Peyer's patch (tissue), 4 donors: ENCODE results near the gene CALHM3. TPM values are rescaled to one million over a fixed set of nuclear protein-coding genes. Genes with fewer than 3 reads are reported as not detected.
"Not testable (repeated sequence)": the region's sequence is repeated elsewhere in the genome, so short reads cannot be mapped to it uniquely, and the experiment has no call there.

Source experiments
- DNase-seq, 3 donors: peaks; one replicate each; pipeline ENCODE4 v3.0.0-alpha.2; 2017 to 2019
- H3K27ac ChIP-seq, 4 donors: fragments of 200-600 bp; sonication (generic); one replicate each; pipeline ENCODE4 v1.5.1; 2016 to 2019
- H3K27me3 ChIP-seq, 2 donors: fragments of 200-600 bp; sonication (generic); one replicate each; pipeline ENCODE4 v1.5.1; 2019
- H3K36me3 ChIP-seq, 3 donors: fragments of 200-600 bp; sonication (generic); one replicate each; pipeline ENCODE4 v1.5.1; 2016 to 2019
- H3K4me1 ChIP-seq, 4 donors: fragments of 200-600 bp; sonication (generic); one replicate each; pipeline ENCODE4 v1.5.1; 2016 to 2019
- H3K4me3 ChIP-seq, 4 donors: fragments of 200-600 bp; sonication (generic); 1 replicate in 3 of 4; 2 replicates in 1 of 4; pipeline ENCODE4 v1.5.1; 2016 to 2019; ENCODE audit warnings: mild to moderate bottlenecking in 1 of 4
- H3K9me3 ChIP-seq, 4 donors: fragments of 200-600 bp; sonication (generic); one replicate each; pipeline ENCODE4 v1.5.1; 2016 to 2019; ENCODE audit warnings: mild to moderate bottlenecking in 1 of 4
- CTCF ChIP-seq, 6 experiments: fragments of 450-650 bp in 4 of 6; fragments of 200-600 bp in 2 of 6; sonication (generic) in 1 of 6; IDR thresholded peaks; one replicate each; pipeline ENCODE4 v1.5.1; 2017 to 2019; ENCODE audit warnings: antibody characterized with exemption in 6 of 6, mild to moderate bottlenecking in 3 of 6, moderate library complexity in 1 of 6
- POLR2A ChIP-seq, 2 donors: fragments of 450-650 bp; IDR thresholded peaks; one replicate each; pipeline ENCODE4 v1.5.1; 2017; ENCODE audit warnings: antibody characterized with exemption in 2 of 2, mild to moderate bottlenecking in 2 of 2, moderate library complexity in 2 of 2
- total RNA-seq, 4 donors: library from RNA; depleted of rRNA; stranded (reverse); fragments of >200 nt; gene quantifications; one replicate each; pipeline ENCODE4 v1.1.0, GENCODE V29; 2016

Gene CALHM3
- total RNA-seq, 4 donors from 2014 or later: not detected

- no peak for TF ChIP-seq POLR2A (IDR thresholded peaks at IDR 0.05)
- no peak for TF ChIP-seq CTCF (IDR thresholded peaks at IDR 0.05)
- DNase-seq: peak in 1 of 3 donors; percentile 35
- Histone ChIP-seq H3K4me3 (no peak overlapping the region), H3K4me1 (peaks cover 0 to 29% (median 2%) of the 10 kb centered on the region in 4 donors), H3K9me3 (no peaks in the 10 kb centered on the region), H3K27ac (no peak overlapping the region), H3K36me3 (no peaks in the 10 kb centered on the region), H3K27me3 (no peaks in the 10 kb centered on the region)
Observed at GRCh38 chr10:103510791-103511752, 32.0 kb upstream of the CALHM3 start.

DNA sequence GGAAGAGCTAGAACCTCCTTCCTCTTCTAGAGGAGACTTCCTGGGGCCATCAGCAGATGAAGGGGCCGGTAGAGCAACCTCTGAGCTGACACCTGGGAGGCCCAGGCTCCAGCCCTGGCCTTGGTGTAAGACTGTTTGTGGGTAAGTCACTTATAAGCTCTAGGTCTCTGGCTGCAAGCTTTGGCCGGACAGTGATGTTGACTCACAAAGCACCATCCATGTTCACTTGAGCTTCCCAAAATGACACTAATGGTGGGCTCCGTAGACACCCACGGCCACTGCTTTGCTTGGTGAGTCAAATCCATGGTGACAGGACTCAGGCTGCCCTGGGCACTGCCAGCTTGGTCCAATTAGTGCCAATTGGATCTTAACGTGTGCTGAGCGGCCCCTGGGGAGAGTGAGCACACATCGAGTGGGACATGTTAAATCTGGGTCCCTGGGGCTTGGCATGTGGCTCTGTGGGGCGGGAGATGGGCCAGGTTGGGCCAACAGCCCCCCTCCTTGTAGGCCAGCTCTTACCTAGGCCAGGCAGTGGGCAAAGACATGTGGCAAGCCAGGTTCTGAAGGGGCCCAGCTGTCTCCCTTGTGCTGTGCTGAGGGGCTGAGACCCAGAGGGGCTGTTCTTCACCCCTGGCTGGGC is 31.1 kb upstream of the CALHM3 start:
- H3K9me3 ChIP-seq: no peaks in the 10 kb centered on the region
- no peaks in the 10 kb centered on the region for H3K27me3 ChIP-seq
- peak in 1 of 3 donors; percentile 35 for DNase-seq
- no peak overlapping the region for H3K4me3 ChIP-seq
- H3K36me3 ChIP-seq: no peaks in the 10 kb centered on the region
- no peak overlapping the region for H3K27ac ChIP-seq
- H3K4me1 ChIP-seq: peaks cover 0 to 26% (median 2%) of the 10 kb centered on the region in 4 donors
- TF ChIP-seq POLR2A (IDR thresholded peaks at IDR 0.05) (no peak), CTCF (IDR thresholded peaks at IDR 0.05) (no peak)

- no peak for TF ChIP-seq POLR2A (IDR thresholded peaks at IDR 0.05)
- TF ChIP-seq CTCF (IDR thresholded peaks at IDR 0.05): no peak
- no peaks in the 10 kb centered on the region for H3K36me3 ChIP-seq
- H3K4me1 ChIP-seq: peaks cover 0 to 2% (median 0%) of the 10 kb centered on the region in 4 donors
- peak in 1 of 3 donors; percentile 48 for DNase-seq
- H3K27me3 ChIP-seq: no peaks in the 10 kb centered on the region
- H3K9me3 ChIP-seq: no peaks in the 10 kb centered on the region
- H3K4me3 ChIP-seq: no peak overlapping the region
- peak overlapping the region in 1 of 4 donors; percentile 53 for H3K27ac ChIP-seq
Observed at GRCh38 chr10:103507235-103508191, 28.5 kb upstream of the CALHM3 start.

- Histone ChIP-seq H3K27me3 (no peaks in the 10 kb centered on the region), H3K4me3 (no peak overlapping the region), H3K27ac (no peak overlapping the region), H3K36me3 (no peaks in the 10 kb centered on the region), H3K9me3 (no peaks in the 10 kb centered on the region), H3K4me1 (no peaks in the 10 kb centered on the region)
- peak in 1 of 3 donors; percentile 34 for DNase-seq
- TF ChIP-seq CTCF (IDR thresholded peaks at IDR 0.05) (no peak), POLR2A (IDR thresholded peaks at IDR 0.05) (no peak)
Observed at GRCh38 chr10:103506061-103506460, 27.0 kb upstream of the CALHM3 start.

GRCh38 chr10:103504181-103504783 is 25.2 kb upstream of the CALHM3 start:
- Histone ChIP-seq H3K4me1 (no peaks in the 10 kb centered on the region), H3K9me3 (no peaks in the 10 kb centered on the region), H3K27ac (no peak overlapping the region), H3K4me3 (no peak overlapping the region), H3K36me3 (no peaks in the 10 kb centered on the region), H3K27me3 (no peaks in the 10 kb centered on the region)
- peak in 1 of 3 donors; percentile 58 for DNase-seq
- TF ChIP-seq POLR2A (IDR thresholded peaks at IDR 0.05): no peak
- TF ChIP-seq CTCF (IDR thresholded peaks at IDR 0.05): no peak

DNA sequence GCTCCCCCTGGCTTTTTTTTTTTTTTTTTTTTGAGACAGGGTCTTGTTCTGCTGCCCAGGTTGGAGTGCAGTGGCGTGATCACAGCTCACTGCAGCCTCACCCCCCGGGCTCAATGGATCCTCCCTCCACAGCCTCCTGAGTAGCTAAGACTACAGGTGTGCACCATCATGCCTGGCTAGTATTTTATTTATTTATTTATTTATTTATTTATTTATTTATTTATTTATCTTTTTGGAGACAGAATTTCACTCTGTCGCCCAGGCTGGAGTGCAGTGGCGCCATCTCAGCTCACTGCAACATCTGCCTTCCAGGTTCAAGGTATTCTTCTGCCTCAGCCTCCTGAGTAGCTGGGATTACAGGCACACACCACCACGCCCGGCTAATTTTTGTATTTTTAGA is 24.7 kb upstream of the CALHM3 start:
- not testable (repeated sequence) for H3K27me3 ChIP-seq, H3K36me3 ChIP-seq, H3K4me3 ChIP-seq, H3K9me3 ChIP-seq, H3K4me1 ChIP-seq, H3K27ac ChIP-seq
- peak in 1 of 3 donors; percentile 13 for DNase-seq
